Measurements from ENCODE around the gene FOXP2.
"Not testable (repeated sequence)": the region's sequence is repeated elsewhere in the genome, so short reads cannot be mapped to it uniquely, and the experiment has no call there.

Gene FOXP2

GRCh38 chr7:114422507-114423501, 8.2 kb downstream of the FOXP2 start:
- no peak for DNase-seq (ENCODE audit: low read depth)

- DNase-seq (ENCODE audit: low read depth): no peak
These were observed 11.8 kb downstream of the FOXP2 start for GRCh38 chr7:114426382-114426781.

GRCh38 chr7:114426824-114427223, 12.2 kb downstream of the FOXP2 start:
- DNase-seq (ENCODE audit: low read depth): no peak

- DNase-seq (ENCODE audit: low read depth): no peak
These were observed 13.6 kb downstream of the FOXP2 start for GRCh38 chr7:114428211-114428610.

GRCh38 chr7:114431189-114431588, 16.6 kb downstream of the FOXP2 start:
- DNase-seq (ENCODE audit: low read depth): no peak

GRCh38 chr7:114432061-114432460, 17.4 kb downstream of the FOXP2 start:
- DNase-seq (ENCODE audit: low read depth): no peak

GRCh38 chr7:114432703-114433102, 18.1 kb downstream of the FOXP2 start:
- no peak for DNase-seq (ENCODE audit: low read depth)

- no peak for DNase-seq (ENCODE audit: low read depth)
These were observed 25.0 kb downstream of the FOXP2 start for GRCh38 chr7:114439581-114439980.

GRCh38 chr7:114440927-114441326, 26.3 kb downstream of the FOXP2 start:
- not testable (repeated sequence) for DNase-seq (ENCODE audit: low read depth)

- no peak for DNase-seq (ENCODE audit: low read depth)
These were observed 29.6 kb downstream of the FOXP2 start for GRCh38 chr7:114444196-114444595.

- DNase-seq (ENCODE audit: low read depth): no peak
These were observed 35.8 kb downstream of the FOXP2 start for GRCh38 chr7:114450431-114450830.

GRCh38 chr7:114459574-114459973, 45.0 kb downstream of the FOXP2 start:
- DNase-seq (ENCODE audit: low read depth): no peak

GRCh38 chr7:114460021-114460420, 45.4 kb downstream of the FOXP2 start:
- DNase-seq (ENCODE audit: low read depth): no peak

- DNase-seq (ENCODE audit: low read depth): no peak
These were observed 52.3 kb downstream of the FOXP2 start for GRCh38 chr7:114466917-114467316.

- no peak for DNase-seq (ENCODE audit: low read depth)
These were observed 54.2 kb downstream of the FOXP2 start for GRCh38 chr7:114468844-114469243.

- DNase-seq (ENCODE audit: low read depth): no peak
These were observed 58.4 kb downstream of the FOXP2 start for GRCh38 chr7:114472896-114473512.

GRCh38 chr7:114478384-114478783, 63.8 kb downstream of the FOXP2 start:
- no peak for DNase-seq (ENCODE audit: low read depth)

GRCh38 chr7:114481999-114482398, 67.4 kb downstream of the FOXP2 start:
- peak; percentile 0 for DNase-seq (ENCODE audit: low read depth)

- DNase-seq (ENCODE audit: low read depth): no peak
These were observed 69.6 kb downstream of the FOXP2 start for GRCh38 chr7:114484226-114484625.

GRCh38 chr7:114487174-114487573, 72.6 kb downstream of the FOXP2 start:
- DNase-seq (ENCODE audit: low read depth): no peak

- DNase-seq (ENCODE audit: low read depth): no peak
These were observed 74.1 kb downstream of the FOXP2 start for GRCh38 chr7:114488696-114489095.

- DNase-seq (ENCODE audit: low read depth): not testable (repeated sequence)
These were observed 82.9 kb downstream of the FOXP2 start for GRCh38 chr7:114497491-114497890.
